Measurements from ENCODE around the gene IGFBP5. TPM values are rescaled to one million over a fixed set of nuclear protein-coding genes. Genes with fewer than 3 reads are reported as not detected.

The IGFBP5 gene
- polyA plus RNA-seq, 1 donor from 2014 or later = 1.6 TPM

DNA sequence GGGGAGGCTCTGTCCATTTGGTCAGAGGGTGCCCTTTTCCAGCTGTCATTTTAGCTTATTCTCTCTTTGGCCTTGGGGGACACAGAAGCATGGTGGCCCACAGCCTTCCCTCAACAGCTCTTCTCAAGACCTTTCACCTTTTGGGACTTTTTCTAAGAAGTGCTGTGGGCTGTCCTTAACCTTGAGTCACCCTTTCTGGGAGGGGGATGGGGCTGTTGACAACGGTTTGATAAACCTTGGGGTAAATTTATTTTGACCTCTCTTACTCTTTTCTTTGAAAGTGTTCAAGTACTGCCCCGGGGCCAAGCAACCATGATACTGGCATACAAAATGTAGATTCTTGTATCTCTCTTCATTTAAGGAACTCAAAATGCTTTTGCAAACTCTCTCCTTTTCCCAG is 13.7 kb downstream of the IGFBP5 start:
- TF ChIP-seq POLR2AphosphoS5 (IDR thresholded peaks at IDR 0.05) = no peak
- no peak for TF ChIP-seq RAD21 (conservative IDR thresholded peaks at IDR 0.05)
- no peak for TF ChIP-seq EZH2 (IDR thresholded peaks at IDR 0.05; ENCODE audit: borderline replicate concordance, insufficient read depth, low read length, poor library complexity, severe bottlenecking)
- TF ChIP-seq TAF1 (IDR thresholded peaks at IDR 0.05; ENCODE audit: low read depth) = no peak
- no peak for TF ChIP-seq REST (IDR thresholded peaks at IDR 0.05; ENCODE audit: borderline replicate concordance)
- TF ChIP-seq SMC3 (conservative IDR thresholded peaks at IDR 0.05; ENCODE audit: poor library complexity) = no peak
- no peak for TF ChIP-seq MXI1 (conservative IDR thresholded peaks at IDR 0.05; ENCODE audit: poor library complexity, severe bottlenecking)
- TF ChIP-seq, protein P1, sequence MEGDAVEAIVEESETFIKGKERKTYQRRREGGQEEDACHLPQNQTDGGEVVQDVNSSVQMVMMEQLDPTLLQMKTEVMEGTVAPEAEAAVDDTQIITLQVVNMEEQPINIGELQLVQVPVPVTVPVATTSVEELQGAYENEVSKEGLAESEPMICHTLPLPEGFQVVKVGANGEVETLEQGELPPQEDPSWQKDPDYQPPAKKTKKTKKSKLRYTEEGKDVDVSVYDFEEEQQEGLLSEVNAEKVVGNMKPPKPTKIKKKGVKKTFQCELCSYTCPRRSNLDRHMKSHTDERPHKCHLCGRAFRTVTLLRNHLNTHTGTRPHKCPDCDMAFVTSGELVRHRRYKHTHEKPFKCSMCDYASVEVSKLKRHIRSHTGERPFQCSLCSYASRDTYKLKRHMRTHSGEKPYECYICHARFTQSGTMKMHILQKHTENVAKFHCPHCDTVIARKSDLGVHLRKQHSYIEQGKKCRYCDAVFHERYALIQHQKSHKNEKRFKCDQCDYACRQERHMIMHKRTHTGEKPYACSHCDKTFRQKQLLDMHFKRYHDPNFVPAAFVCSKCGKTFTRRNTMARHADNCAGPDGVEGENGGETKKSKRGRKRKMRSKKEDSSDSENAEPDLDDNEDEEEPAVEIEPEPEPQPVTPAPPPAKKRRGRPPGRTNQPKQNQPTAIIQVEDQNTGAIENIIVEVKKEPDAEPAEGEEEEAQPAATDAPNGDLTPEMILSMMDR (IDR thresholded peaks at IDR 0.05; ENCODE audit: poor library complexity, severe bottlenecking) = no peak
- no peak for TF ChIP-seq EP300 (conservative IDR thresholded peaks at IDR 0.05; ENCODE audit: poor library complexity, severe bottlenecking)
- no peak overlapping the region for H3K9ac ChIP-seq (ENCODE audit: low read length)
- no peaks in the 10 kb centered on the region for H3F3A ChIP-seq (ENCODE audit: insufficient read depth, low read length, poor library complexity, severe bottlenecking)
- no peak overlapping the region for H3K27ac ChIP-seq (ENCODE audit: low read length)
- no peaks in the 10 kb centered on the region for H3K9me3 ChIP-seq (ENCODE audit: low read length)
- no peak overlapping the region for H3K4me2 ChIP-seq (ENCODE audit: low read length)
- H3K27me3 ChIP-seq (ENCODE audit: insufficient read depth, low read depth, low read length) = no peaks in the 10 kb centered on the region
- H4K20me1 ChIP-seq (ENCODE audit: insufficient read depth) = no peaks in the 10 kb centered on the region
- no peaks in the 10 kb centered on the region for H3K36me3 ChIP-seq (ENCODE audit: insufficient read depth, low read length)
- H3K4me3 ChIP-seq (ENCODE audit: low read length) = no peak overlapping the region
- H3K9me2 ChIP-seq (ENCODE audit: insufficient read depth, low read length) = no peaks in the 10 kb centered on the region
- no peaks in the 10 kb centered on the region for H3K79me2 ChIP-seq (replicated peaks; ENCODE audit: insufficient read depth, low read length)
- no peak overlapping the region for H2AFZ ChIP-seq (ENCODE audit: low read depth, low read length)

- Histone ChIP-seq H3K27me3 (ENCODE audit: insufficient read depth, low read depth, low read length) (no peaks in the 10 kb centered on the region), H3K36me3 (ENCODE audit: insufficient read depth, low read length) (no peaks in the 10 kb centered on the region), H3K9me3 (ENCODE audit: low read length) (no peaks in the 10 kb centered on the region), H2AFZ (ENCODE audit: low read depth, low read length) (no peak overlapping the region), H3K4me3 (ENCODE audit: low read length) (no peak overlapping the region), H3F3A (ENCODE audit: insufficient read depth, low read length, poor library complexity, severe bottlenecking) (no peaks in the 10 kb centered on the region), H3K27ac (ENCODE audit: low read length) (no peak overlapping the region), H3K4me2 (ENCODE audit: low read length) (no peak overlapping the region), H3K9me2 (ENCODE audit: insufficient read depth, low read length) (no peaks in the 10 kb centered on the region), H3K9ac (ENCODE audit: low read length) (no peak overlapping the region), H3K79me2 (replicated peaks; ENCODE audit: insufficient read depth, low read length) (no peaks in the 10 kb centered on the region), H4K20me1 (ENCODE audit: insufficient read depth) (no peaks in the 10 kb centered on the region)
- TF ChIP-seq MXI1 (conservative IDR thresholded peaks at IDR 0.05; ENCODE audit: poor library complexity, severe bottlenecking) = no peak
- no peak for TF ChIP-seq EZH2 (IDR thresholded peaks at IDR 0.05; ENCODE audit: borderline replicate concordance, insufficient read depth, low read length, poor library complexity, severe bottlenecking)
- TF ChIP-seq, protein P1 (IDR thresholded peaks at IDR 0.05; ENCODE audit: poor library complexity, severe bottlenecking) = no peak
- no peak for TF ChIP-seq SMC3 (conservative IDR thresholded peaks at IDR 0.05; ENCODE audit: poor library complexity)
- no peak for TF ChIP-seq TAF1 (IDR thresholded peaks at IDR 0.05; ENCODE audit: low read depth)
- TF ChIP-seq REST (IDR thresholded peaks at IDR 0.05; ENCODE audit: borderline replicate concordance) = no peak
- no peak for TF ChIP-seq POLR2AphosphoS5 (IDR thresholded peaks at IDR 0.05)
- TF ChIP-seq RAD21 (conservative IDR thresholded peaks at IDR 0.05) = no peak
- no peak for TF ChIP-seq EP300 (conservative IDR thresholded peaks at IDR 0.05; ENCODE audit: poor library complexity, severe bottlenecking)
Measured at GRCh38 chr2:216680951-216681629, 14.3 kb downstream of the IGFBP5 start.
